VCaP (cell line): ENCODE data around the gene NCKAP5.

Experiments used
- H3K27ac ChIP-seq: fragments of 450-650 bp; 2 replicates; pipeline ENCODE4 v1.5.1; 2017
- TF ChIP-seq, protein P1 (sequence below): fragments of 450-650 bp; conservative IDR thresholded peaks from 2 replicates; pipeline ENCODE4 v1.5.1; 2017; ENCODE audit warnings: mild to moderate bottlenecking, moderate library complexity

Gene NCKAP5

DNA sequence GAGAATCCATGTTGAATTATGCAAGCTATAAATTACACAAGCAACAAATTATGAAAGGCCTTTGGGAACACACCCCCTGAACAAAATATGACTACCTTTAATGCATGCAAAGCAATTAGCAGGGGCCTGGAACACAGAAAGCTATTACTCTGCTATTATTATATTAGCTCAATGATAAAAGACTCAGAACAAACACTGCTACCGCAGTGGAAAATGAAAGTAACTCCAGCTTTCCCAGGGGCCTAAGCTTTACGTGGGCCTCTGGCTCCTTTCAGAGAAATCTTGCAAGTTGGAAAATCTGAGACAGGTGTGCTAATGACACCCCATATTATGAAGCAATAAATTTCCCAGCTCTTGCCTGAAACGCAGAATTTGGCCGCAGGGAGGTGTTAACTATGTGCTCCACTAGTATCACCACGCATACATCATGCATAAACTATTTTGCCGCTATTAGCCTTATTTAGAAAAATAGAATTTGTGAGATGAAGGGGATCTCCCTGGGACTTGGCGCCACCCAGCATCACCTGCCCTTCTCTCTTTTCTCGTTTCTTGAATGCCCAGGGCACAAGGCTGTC, 576.7 kb downstream of the NCKAP5 start:
- TF ChIP-seq, protein P1, sequence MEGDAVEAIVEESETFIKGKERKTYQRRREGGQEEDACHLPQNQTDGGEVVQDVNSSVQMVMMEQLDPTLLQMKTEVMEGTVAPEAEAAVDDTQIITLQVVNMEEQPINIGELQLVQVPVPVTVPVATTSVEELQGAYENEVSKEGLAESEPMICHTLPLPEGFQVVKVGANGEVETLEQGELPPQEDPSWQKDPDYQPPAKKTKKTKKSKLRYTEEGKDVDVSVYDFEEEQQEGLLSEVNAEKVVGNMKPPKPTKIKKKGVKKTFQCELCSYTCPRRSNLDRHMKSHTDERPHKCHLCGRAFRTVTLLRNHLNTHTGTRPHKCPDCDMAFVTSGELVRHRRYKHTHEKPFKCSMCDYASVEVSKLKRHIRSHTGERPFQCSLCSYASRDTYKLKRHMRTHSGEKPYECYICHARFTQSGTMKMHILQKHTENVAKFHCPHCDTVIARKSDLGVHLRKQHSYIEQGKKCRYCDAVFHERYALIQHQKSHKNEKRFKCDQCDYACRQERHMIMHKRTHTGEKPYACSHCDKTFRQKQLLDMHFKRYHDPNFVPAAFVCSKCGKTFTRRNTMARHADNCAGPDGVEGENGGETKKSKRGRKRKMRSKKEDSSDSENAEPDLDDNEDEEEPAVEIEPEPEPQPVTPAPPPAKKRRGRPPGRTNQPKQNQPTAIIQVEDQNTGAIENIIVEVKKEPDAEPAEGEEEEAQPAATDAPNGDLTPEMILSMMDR, result no peak
- no peak overlapping the region for H3K27ac ChIP-seq

DNA sequence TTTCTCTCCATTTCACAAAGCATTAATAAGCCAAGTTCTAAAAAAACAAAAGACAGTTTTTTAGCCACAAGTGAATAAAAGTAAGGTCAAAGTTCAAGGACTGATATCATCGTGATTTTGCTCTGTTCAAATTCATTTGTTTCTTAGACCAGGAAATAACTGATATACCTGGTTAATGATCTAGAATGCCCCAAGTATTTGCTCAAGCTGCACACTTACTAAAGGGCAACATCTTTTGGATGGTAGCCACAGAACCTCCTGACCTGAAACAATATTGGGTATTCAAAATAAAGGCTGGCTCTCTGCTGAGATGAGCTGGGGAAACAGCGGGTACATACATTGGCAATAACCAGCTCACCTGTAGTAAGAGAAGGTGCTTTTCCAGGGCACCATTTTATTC, 583.5 kb downstream of the NCKAP5 start:
- TF ChIP-seq, protein P1, result no peak

GRCh38 chr2:132980304-132980703, 588.0 kb downstream of the NCKAP5 start:
- TF ChIP-seq, protein P1, result no peak
- H3K27ac ChIP-seq, result no peak overlapping the region

More for the DNA sequence above, 583.5 kb downstream of the NCKAP5 start:
- no peak overlapping the region for H3K27ac ChIP-seq

GRCh38 chr2:132979339-132980093, 588.7 kb downstream of the NCKAP5 start:
- TF ChIP-seq, protein P1, result no peak

DNA sequence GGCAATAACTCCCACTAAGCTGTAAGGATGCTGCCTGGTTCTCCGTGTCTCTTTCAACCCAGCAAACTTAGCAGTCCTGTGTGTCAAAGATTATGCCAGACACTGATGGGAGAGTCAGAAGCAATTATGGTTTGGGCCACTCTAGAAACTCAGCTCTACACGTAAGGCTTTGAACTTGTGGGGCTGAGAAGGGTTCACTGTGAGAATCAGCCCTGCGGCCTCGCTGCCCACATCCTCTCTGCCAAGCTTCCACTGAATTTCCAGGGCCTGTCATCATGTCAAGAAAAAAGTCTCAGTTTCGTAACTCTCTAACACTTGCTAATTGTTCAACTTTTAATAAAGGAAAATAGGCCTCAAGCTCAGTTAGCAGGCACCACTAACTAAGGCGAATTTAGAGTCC, 589.4 kb downstream of the NCKAP5 start:
- H3K27ac ChIP-seq, result no peak overlapping the region
- TF ChIP-seq, protein P1, result no peak

More at GRCh38 chr2:132979339-132980093, 588.7 kb downstream of the NCKAP5 start:
- no peak overlapping the region for H3K27ac ChIP-seq

DNA sequence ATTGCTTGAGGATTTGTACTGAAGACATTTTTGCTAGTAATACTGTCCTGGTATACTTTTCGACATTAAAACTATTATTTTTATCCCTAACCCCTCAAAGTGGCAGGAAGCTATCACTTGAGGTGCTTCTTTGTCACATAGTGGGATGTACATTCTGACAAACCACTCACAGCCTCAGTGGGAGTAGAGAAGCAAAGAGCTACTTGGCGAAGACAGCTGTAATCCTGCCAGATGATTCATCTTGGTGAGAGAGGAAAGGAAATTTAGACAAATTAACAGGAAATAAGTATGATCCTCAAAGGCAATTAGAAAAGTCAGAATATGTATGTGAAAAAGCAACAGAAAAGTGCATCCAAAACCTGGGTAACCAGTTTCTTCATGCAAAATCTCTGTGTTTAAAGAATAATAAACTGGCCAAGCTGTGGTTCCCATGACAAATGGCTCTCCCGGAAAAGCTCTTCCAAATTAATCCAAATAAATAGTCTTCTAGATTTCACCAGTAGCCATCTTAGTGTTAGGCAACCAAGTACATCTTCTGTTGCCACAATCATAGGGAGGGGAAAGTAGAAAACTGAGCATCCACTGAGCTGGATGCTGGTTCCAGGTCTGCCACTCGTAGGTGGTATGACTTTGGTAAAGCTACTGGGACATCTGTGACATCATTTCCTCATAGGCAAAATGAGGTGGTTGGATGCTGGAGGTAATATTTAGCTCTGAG, 590.3 kb downstream of the NCKAP5 start:
- TF ChIP-seq, protein P1, result no peak
- no peak overlapping the region for H3K27ac ChIP-seq
